Gastrocnemius medialis (tissue), 4 donors: ENCODE results near the gene ARVCF. TPM values are rescaled to one million over a fixed set of nuclear protein-coding genes. Genes with fewer than 3 reads are reported as not detected.

ENCODE experiments used
- ATAC-seq, 2 donors: fragments of 150-250 bp; one replicate each; pipeline ENCODE4 v1.9.1; 2016
- DNase-seq, 2 donors: peaks; one replicate each; pipeline ENCODE4 v3.0.0-alpha.2; 2019
- H3K27ac ChIP-seq, 4 donors: fragments of 200-600 bp; sonication (generic); 1 replicate in 1 of 4; 2 replicates in 3 of 4; pipeline ENCODE4 v1.5.1; 2016 to 2018; ENCODE audit warnings: mild to moderate bottlenecking in 2 of 4, moderate library complexity in 1 of 4
- H3K27me3 ChIP-seq, 3 donors: fragments of 200-600 bp; sonication (generic) in 2 of 3; 1 replicate in 1 of 3; 2 replicates in 2 of 3; pipeline versions ENCODE4 v1.5.1 to v1.6.0; 2016 to 2019; ENCODE audit warnings: mild to moderate bottlenecking in 1 of 3, moderate library complexity in 1 of 3
- H3K36me3 ChIP-seq, 2 donors: fragments of 200-600 bp; sonication (generic) in 1 of 2; one replicate each; pipeline ENCODE4 v1.5.1; 2017 to 2018
- H3K4me1 ChIP-seq, 2 donors: fragments of 200-600 bp; sonication (generic) in 1 of 2; one replicate each; pipeline ENCODE4 v1.5.1; 2016 to 2017; ENCODE audit warnings: mild to moderate bottlenecking in 2 of 2
- H3K4me3 ChIP-seq, 4 donors: fragments of 200-600 bp; sonication (generic) in 3 of 4; 1 replicate in 1 of 4; 2 replicates in 3 of 4; pipeline ENCODE4 v1.5.1; 2016 to 2019; ENCODE audit warnings: mild to moderate bottlenecking in 2 of 4
- H3K9me3 ChIP-seq, 3 donors: fragments of 200-600 bp; sonication (generic) in 2 of 3; 1 replicate in 1 of 3; 2 replicates in 2 of 3; pipeline ENCODE4 v1.5.1; 2016 to 2019
- CTCF ChIP-seq, 5 experiments: fragments of 450-650 bp in 3 of 5; fragments of 200-600 bp in 2 of 5; sonication (generic) in 2 of 5; IDR thresholded peaks in 4 of 5; conservative IDR thresholded peaks in 1 of 5; 1 replicate in 4 of 5; 2 replicates in 1 of 5; pipeline ENCODE4 v1.5.1; 2016 to 2019; ENCODE audit warnings: antibody characterized with exemption in 5 of 5, mild to moderate bottlenecking in 3 of 5, moderate library complexity in 3 of 5
- POLR2A ChIP-seq, 2 donors: fragments of 450-650 bp; IDR thresholded peaks; one replicate each; pipeline ENCODE4 v1.6.1; 2017; ENCODE audit warnings: antibody characterized with exemption in 2 of 2, mild to moderate bottlenecking in 2 of 2, moderate library complexity in 2 of 2
- in situ Hi-C, 4 donors: fragments of 200-750 bp; cut with MboI; loops; one replicate each; pipeline versions ENCODE4 v1.15.0 to v1.8.0; 2017; ENCODE audit warnings: low sequenced_read_pairs in 4 of 4
- intact Hi-C: fragments of 100-400 bp; cut with DNase I; formaldehyde crosslinking; loops from one replicate; pipeline ENCODE4 v1.15.1; 2023; ENCODE audit warnings: low total_unique reads
- total RNA-seq, 4 donors: library from RNA; depleted of rRNA; stranded (reverse); fragments of >200 nt; gene quantifications; one replicate each; pipeline versions ENCODE4 v1.1.0 to v1.2.3, GENCODE V29; 2016

ARVCF gene
- total RNA-seq, 4 donors from 2014 or later: 6.9 to 19.6 (median 18.0) TPM

DNA sequence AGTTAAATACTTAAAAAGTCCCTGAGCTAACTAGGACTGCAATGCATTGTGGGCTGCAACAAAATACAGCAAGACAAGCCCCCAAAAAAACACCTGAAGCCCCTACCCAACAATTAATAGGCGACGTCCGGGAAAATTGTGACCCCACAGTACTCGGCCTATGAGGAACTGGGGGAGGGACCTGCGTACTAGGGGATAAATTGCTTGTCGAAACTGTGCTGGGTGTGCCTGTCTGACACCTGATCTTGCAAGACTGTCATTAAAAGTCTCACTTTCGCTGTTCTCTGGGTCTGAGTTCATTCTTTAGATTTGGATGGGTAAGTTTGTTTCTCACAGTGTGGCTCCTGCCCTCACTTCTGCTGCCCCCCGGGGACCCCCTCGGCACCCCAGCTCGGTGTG is 19.5 kb upstream of the ARVCF start:
- ATAC-seq (no peak), DNase-seq (no peak)
- TF ChIP-seq CTCF (IDR thresholded peaks at IDR 0.05 in 4 of 5, conservative IDR thresholded peaks at IDR 0.05 in 1 of 5) (no peak), POLR2A (IDR thresholded peaks at IDR 0.05) (no peak)
- Histone ChIP-seq H3K9me3 (no peaks in the 10 kb centered on the region), H3K4me3 (no peak overlapping the region), H3K27me3 (no peaks in the 10 kb centered on the region), H3K36me3 (peaks cover 0 to 30% of the 10 kb centered on the region in 2 donors), H3K27ac (no peak overlapping the region), H3K4me1 (peaks cover 20 to 21% of the 10 kb centered on the region in 2 donors)
- in situ Hi-C loops (no loop called here), intact Hi-C loops (no loop called here)

GRCh38 chr22:20035375-20036083 is 18.9 kb upstream of the ARVCF start:
- in situ Hi-C loops (no loop called here), intact Hi-C loops (no loop called here)
- peaks cover 0 to 26% of the 10 kb centered on the region in 2 donors for H3K36me3 ChIP-seq
- no peaks in the 10 kb centered on the region for H3K9me3 ChIP-seq
- H3K27me3 ChIP-seq: no peaks in the 10 kb centered on the region
- no peak overlapping the region for H3K4me3 ChIP-seq
- H3K27ac ChIP-seq: no peak overlapping the region
- H3K4me1 ChIP-seq: peaks cover 20 to 21% of the 10 kb centered on the region in 2 donors
- DNase-seq (no peak), ATAC-seq (no peak)
- TF ChIP-seq CTCF (IDR thresholded peaks at IDR 0.05 in 4 of 5, conservative IDR thresholded peaks at IDR 0.05 in 1 of 5): no peak
- TF ChIP-seq POLR2A (IDR thresholded peaks at IDR 0.05): no peak

DNA sequence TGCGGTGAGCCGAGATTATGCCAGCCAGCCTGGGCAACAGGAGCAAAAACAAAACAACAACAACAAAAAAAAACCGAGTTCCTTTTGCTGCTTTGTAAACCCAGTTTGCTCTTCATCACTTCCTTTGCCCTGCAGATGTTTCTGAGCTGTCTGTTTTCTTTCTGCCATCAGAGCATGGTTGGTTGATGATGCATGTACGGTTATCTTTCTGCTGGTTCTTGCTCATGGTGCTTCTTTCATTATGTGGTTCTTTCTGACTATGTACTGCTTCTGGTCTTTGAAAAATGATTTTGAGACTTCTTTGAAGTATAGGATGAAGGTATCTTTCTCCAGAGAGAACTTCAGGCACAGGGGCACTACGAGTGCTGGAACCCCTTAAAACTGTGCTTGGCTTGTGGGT is 17.5 kb upstream of the ARVCF start:
- in situ Hi-C loops: no loop called here
- Histone ChIP-seq H3K36me3 (peaks cover 0 to 22% of the 10 kb centered on the region in 2 donors), H3K4me3 (no peak overlapping the region), H3K27me3 (no peaks in the 10 kb centered on the region), H3K9me3 (no peaks in the 10 kb centered on the region), H3K27ac (no peak overlapping the region), H3K4me1 (peaks cover 23 to 24% of the 10 kb centered on the region in 2 donors)
- no peak for TF ChIP-seq CTCF (IDR thresholded peaks at IDR 0.05 in 4 of 5, conservative IDR thresholded peaks at IDR 0.05 in 1 of 5)
- TF ChIP-seq POLR2A (IDR thresholded peaks at IDR 0.05): no peak
- ATAC-seq (no peak), DNase-seq (no peak)
- intact Hi-C loops: no loop called here

- in situ Hi-C loops: no loop called here
- intact Hi-C loops: no loop called here
Observed at GRCh38 chr22:20033045-20033706, 16.6 kb upstream of the ARVCF start.

More at GRCh38 chr22:20033045-20033706, 16.6 kb upstream of the ARVCF start:
- DNase-seq (peak in 1 of 2 donors; percentile 74), ATAC-seq (peak; percentile 43 to 71)
- peaks cover 0 to 12% of the 10 kb centered on the region in 2 donors for H3K36me3 ChIP-seq
- peak overlapping the region; percentile 43 to 75 (median 67) for H3K27ac ChIP-seq
- H3K9me3 ChIP-seq: no peaks in the 10 kb centered on the region
- no peaks in the 10 kb centered on the region for H3K27me3 ChIP-seq
- no peak overlapping the region for H3K4me3 ChIP-seq
- peaks cover 26 to 29% of the 10 kb centered on the region in 2 donors for H3K4me1 ChIP-seq
- TF ChIP-seq CTCF (IDR thresholded peaks at IDR 0.05 in 4 of 5, conservative IDR thresholded peaks at IDR 0.05 in 1 of 5) (no peak), POLR2A (IDR thresholded peaks at IDR 0.05) (no peak)
